ENCODE measurements around the gene PVRIG.

DNA sequence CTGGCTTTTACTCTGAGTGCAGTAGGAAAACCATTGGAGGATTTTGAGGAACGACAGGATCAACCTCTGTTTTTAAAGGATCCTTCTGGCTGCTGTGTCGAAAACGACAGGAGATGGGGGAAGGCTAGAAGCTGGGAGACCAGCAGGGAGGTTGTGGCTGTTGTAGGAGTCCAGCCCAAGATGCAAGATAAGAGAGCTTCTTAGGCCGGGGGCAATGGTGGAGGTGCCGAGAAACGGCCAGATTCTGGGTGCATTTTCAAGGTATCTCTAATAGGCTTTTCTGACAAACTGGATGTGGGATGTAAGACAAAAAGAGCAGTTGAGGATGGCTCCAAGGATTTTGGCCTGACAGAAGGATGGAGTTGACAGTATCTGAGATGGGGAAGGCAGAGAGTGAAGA lies 10.3 kb upstream of the PVRIG start:
- TF ChIP-seq, protein P1, sequence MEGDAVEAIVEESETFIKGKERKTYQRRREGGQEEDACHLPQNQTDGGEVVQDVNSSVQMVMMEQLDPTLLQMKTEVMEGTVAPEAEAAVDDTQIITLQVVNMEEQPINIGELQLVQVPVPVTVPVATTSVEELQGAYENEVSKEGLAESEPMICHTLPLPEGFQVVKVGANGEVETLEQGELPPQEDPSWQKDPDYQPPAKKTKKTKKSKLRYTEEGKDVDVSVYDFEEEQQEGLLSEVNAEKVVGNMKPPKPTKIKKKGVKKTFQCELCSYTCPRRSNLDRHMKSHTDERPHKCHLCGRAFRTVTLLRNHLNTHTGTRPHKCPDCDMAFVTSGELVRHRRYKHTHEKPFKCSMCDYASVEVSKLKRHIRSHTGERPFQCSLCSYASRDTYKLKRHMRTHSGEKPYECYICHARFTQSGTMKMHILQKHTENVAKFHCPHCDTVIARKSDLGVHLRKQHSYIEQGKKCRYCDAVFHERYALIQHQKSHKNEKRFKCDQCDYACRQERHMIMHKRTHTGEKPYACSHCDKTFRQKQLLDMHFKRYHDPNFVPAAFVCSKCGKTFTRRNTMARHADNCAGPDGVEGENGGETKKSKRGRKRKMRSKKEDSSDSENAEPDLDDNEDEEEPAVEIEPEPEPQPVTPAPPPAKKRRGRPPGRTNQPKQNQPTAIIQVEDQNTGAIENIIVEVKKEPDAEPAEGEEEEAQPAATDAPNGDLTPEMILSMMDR (IDR thresholded peaks at IDR 0.05; ENCODE audit: insufficient read depth, low read length, poor library complexity, severe bottlenecking) = no peak
- no peak for TF ChIP-seq EZH2phosphoT487 (conservative IDR thresholded peaks at IDR 0.05; ENCODE audit: low read length)
